Rectal smooth muscle tissue (tissue), 1 donor: Measurements from ENCODE around the gene PRXL2B.
"Not testable (repeated sequence)": the region's sequence is repeated elsewhere in the genome, so short reads cannot be mapped to it uniquely, and the experiment has no call there.

Experiments used
- H3K27ac ChIP-seq: one replicate; pipeline ENCODE4 v1.7.0; 2013; ENCODE audit warnings: low read depth, low read length, inconsistent platforms
- H3K27me3 ChIP-seq: one replicate; pipeline ENCODE4 v1.7.0; 2013; ENCODE audit warnings: low read length; ENCODE audit not compliant: control insufficient read depth, insufficient read depth
- H3K36me3 ChIP-seq: one replicate; pipeline ENCODE4 v1.7.0; 2013; ENCODE audit warnings: low read length; ENCODE audit not compliant: control insufficient read depth, insufficient read depth
- H3K4me1 ChIP-seq: one replicate; pipeline ENCODE4 v1.7.0; 2013; ENCODE audit warnings: low read length; ENCODE audit not compliant: control insufficient read depth, insufficient read depth
- H3K4me3 ChIP-seq: one replicate; pipeline ENCODE4 v1.7.0; 2013; ENCODE audit warnings: low read length
- H3K9ac ChIP-seq: one replicate; pipeline ENCODE4 v1.7.0; 2013; ENCODE audit warnings: low read length

Gene PRXL2B

GRCh38 chr1:2612591-2613365 is 26.2 kb downstream of the PRXL2B start:
- H3K27ac ChIP-seq = no peak overlapping the region
- H3K36me3 ChIP-seq = no peaks in the 10 kb centered on the region
- no peak overlapping the region for H3K4me3 ChIP-seq
- peaks cover 6% of the 10 kb centered on the region for H3K27me3 ChIP-seq
- H3K4me1 ChIP-seq = no peaks in the 10 kb centered on the region
- H3K9ac ChIP-seq = no peak overlapping the region

- Histone ChIP-seq H3K27ac (no peak overlapping the region), H3K4me3 (no peak overlapping the region), H3K9ac (no peak overlapping the region), H3K36me3 (no peaks in the 10 kb centered on the region), H3K27me3 (peaks cover 6% of the 10 kb centered on the region), H3K4me1 (no peaks in the 10 kb centered on the region)
These were observed 27.6 kb downstream of the PRXL2B start for GRCh38 chr1:2614145-2614544.

- H3K36me3 ChIP-seq = no peaks in the 10 kb centered on the region
- no peaks in the 10 kb centered on the region for H3K27me3 ChIP-seq
- H3K9ac ChIP-seq = no peak overlapping the region
- H3K4me1 ChIP-seq = no peaks in the 10 kb centered on the region
- H3K4me3 ChIP-seq = no peak overlapping the region
- H3K27ac ChIP-seq = no peak overlapping the region
These were observed 31.4 kb downstream of the PRXL2B start for GRCh38 chr1:2617971-2618470.

GRCh38 chr1:2623571-2624337 is 37.2 kb downstream of the PRXL2B start:
- Histone ChIP-seq H3K27me3 (peaks cover 12% of the 10 kb centered on the region), H3K36me3 (no peaks in the 10 kb centered on the region), H3K27ac (no peak overlapping the region), H3K9ac (no peak overlapping the region), H3K4me3 (no peak overlapping the region), H3K4me1 (no peaks in the 10 kb centered on the region)

- H3K9ac ChIP-seq = no peak overlapping the region
- no peaks in the 10 kb centered on the region for H3K4me1 ChIP-seq
- H3K36me3 ChIP-seq = no peaks in the 10 kb centered on the region
- H3K27ac ChIP-seq = no peak overlapping the region
- H3K27me3 ChIP-seq = peaks cover 13% of the 10 kb centered on the region
- no peak overlapping the region for H3K4me3 ChIP-seq
These were observed 38.2 kb downstream of the PRXL2B start for GRCh38 chr1:2624735-2625300.

GRCh38 chr1:2625311-2625710 is 38.7 kb downstream of the PRXL2B start:
- Histone ChIP-seq H3K4me3 (no peak overlapping the region), H3K27me3 (peaks cover 18% of the 10 kb centered on the region), H3K27ac (no peak overlapping the region), H3K9ac (no peak overlapping the region), H3K36me3 (no peaks in the 10 kb centered on the region), H3K4me1 (no peaks in the 10 kb centered on the region)

GRCh38 chr1:2625748-2626147 is 39.2 kb downstream of the PRXL2B start:
- H3K27me3 ChIP-seq = peaks cover 19% of the 10 kb centered on the region
- not testable (repeated sequence) for H3K4me3 ChIP-seq, H3K9ac ChIP-seq, H3K27ac ChIP-seq, H3K4me1 ChIP-seq, H3K36me3 ChIP-seq

- no peak overlapping the region for H3K9ac ChIP-seq
- no peaks in the 10 kb centered on the region for H3K4me1 ChIP-seq
- no peak overlapping the region for H3K27ac ChIP-seq
- H3K4me3 ChIP-seq = no peak overlapping the region
- H3K36me3 ChIP-seq = no peaks in the 10 kb centered on the region
- peaks cover 19% of the 10 kb centered on the region for H3K27me3 ChIP-seq
These were observed 41.2 kb downstream of the PRXL2B start for GRCh38 chr1:2627746-2628145.

- H3K27me3 ChIP-seq = peaks cover 22% of the 10 kb centered on the region
- no peak overlapping the region for H3K4me3 ChIP-seq
- no peaks in the 10 kb centered on the region for H3K36me3 ChIP-seq
These were observed 41.8 kb downstream of the PRXL2B start for GRCh38 chr1:2628191-2628932.

GRCh38 chr1:2628933-2629626 is 42.5 kb downstream of the PRXL2B start:
- peaks cover 22% of the 10 kb centered on the region for H3K27me3 ChIP-seq
- H3K27ac ChIP-seq = no peak overlapping the region
- H3K9ac ChIP-seq = no peak overlapping the region
- H3K36me3 ChIP-seq = no peaks in the 10 kb centered on the region
- no peak overlapping the region for H3K4me3 ChIP-seq
- H3K4me1 ChIP-seq = no peaks in the 10 kb centered on the region

More at GRCh38 chr1:2628191-2628932, 41.8 kb downstream of the PRXL2B start:
- Histone ChIP-seq H3K4me1 (no peaks in the 10 kb centered on the region), H3K9ac (no peak overlapping the region), H3K27ac (no peak overlapping the region)

GRCh38 chr1:2629627-2630497 is 43.3 kb downstream of the PRXL2B start:
- Histone ChIP-seq H3K4me1 (no peaks in the 10 kb centered on the region), H3K27me3 (peaks cover 22% of the 10 kb centered on the region), H3K36me3 (no peaks in the 10 kb centered on the region), H3K27ac (no peak overlapping the region), H3K9ac (no peak overlapping the region), H3K4me3 (no peak overlapping the region)
